T-helper 1 cell (primary cell): Measurements from ENCODE around the gene SUSD2.
"Not testable (repeated sequence)": the region's sequence is repeated elsewhere in the genome, so short reads cannot be mapped to it uniquely, and the experiment has no call there.

Experiments used
- DNase-seq, 5 donors: peaks; one replicate each; pipeline ENCODE4 v3.0.0-alpha.2; 2012 to 2020

SUSD2 gene

DNA sequence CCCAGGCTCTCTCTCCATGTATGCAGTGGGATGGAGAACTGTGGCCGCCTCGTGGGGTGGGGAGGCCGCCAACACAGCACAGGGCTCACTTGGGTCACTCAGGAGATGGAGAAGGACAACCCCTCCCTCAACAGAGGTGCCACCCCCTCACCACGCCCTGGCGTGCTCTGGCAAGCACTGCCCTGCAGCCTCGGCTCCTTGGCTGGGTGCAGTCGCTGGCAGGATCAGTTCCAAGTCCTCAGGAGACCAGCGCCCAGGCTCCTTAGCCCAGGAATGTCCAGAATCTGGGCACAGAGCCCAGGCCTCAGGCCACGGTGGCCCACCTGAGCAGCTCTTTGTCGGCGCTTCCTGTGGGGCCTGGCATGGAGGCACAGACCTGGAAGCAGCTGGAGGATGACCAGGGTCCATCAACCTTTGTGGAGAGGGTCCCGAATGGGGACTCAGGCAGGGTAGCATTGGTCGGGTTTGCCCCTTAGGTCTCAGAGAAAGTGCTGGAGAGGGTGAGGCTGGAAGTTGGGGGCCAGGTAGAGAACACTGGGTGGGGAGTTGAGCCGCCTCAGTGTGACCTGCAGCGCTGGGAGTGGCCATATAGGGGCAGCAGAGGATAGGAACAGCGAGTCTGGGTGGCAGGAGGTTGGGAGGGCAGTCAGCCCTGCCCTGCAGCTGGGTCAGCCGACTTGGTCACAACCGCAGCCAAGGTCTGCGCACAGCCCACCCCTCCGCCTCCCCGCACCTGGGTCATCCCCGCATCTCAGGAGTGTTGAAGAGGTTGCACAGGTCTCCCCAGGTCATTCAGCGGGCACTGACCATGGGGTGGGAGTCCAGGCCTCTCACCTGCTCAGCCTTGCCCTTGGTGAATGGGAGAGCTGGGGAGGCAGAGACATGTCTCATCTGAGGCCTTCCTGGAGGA is 8.2 kb downstream of the SUSD2 start:
- peak in 2 of 5 donors; percentile 15 to 41 for DNase-seq

DNA sequence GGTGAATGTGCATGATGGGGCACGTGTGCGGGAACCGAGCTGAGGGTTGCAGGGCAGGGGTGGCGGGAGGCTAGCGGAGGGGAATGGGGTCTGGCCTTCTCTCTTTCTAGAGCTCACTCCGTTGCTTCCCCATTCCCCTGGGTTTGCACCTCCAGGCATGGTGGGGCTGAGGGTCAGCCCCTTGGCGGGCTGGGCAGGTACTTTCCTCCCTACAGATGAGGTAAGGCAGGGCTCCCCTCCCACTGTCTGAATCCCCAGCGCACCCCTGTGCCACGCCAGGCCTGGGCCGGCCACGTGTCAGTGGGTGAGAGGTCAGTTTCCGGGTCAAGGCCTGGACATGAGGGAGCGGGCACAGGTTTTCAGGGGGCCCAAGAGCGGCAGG is 8.9 kb downstream of the SUSD2 start:
- DNase-seq, result no peak

- no peak for DNase-seq
These were observed 9.4 kb downstream of the SUSD2 start for GRCh38 chr22:24190596-24191208.

DNA sequence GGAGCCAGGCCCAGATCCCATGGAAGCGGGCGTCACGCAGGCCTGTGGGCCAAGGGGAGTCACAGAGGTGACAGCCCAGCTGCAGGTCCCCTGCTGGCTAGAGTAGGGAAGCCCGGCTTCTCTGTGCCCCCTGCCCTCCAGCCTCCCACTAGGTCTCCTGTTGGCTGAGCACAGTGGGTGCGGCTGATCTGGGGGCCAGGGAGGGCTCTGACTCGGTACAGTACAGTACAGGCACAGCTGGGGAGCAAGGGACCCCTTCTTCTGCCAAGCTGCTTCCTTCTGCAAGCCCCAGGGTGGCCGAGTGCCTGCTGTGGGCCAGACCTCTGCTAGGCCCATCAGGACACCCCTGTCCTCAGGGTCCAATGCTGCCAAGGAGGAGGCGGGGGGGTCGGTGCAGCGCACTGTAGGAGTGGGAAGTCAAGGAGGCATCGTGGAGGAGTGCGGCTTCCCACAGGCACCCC is 10.1 kb downstream of the SUSD2 start:
- DNase-seq, result no peak

- DNase-seq, result no peak
These were observed 10.6 kb downstream of the SUSD2 start for GRCh38 chr22:24191893-24192292.

DNA sequence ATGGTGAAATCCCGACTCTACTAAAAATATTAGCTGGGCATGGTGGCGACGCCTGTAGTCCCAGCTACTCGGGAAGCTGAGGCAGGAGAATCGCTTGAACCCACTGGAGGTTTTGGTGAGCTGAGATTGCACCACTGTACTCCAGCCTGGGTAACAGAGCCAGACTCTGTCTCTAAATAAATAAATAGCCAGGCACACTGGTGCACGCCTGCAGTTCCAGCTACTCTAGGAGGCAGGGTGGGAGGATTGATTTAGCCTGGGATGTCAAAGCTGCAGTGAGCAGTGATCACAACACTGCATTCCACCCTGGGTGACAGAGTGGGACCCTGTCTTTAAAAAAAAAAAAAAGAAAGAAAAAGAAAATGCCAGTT is 17.4 kb downstream of the SUSD2 start:
- no peak for DNase-seq

DNA sequence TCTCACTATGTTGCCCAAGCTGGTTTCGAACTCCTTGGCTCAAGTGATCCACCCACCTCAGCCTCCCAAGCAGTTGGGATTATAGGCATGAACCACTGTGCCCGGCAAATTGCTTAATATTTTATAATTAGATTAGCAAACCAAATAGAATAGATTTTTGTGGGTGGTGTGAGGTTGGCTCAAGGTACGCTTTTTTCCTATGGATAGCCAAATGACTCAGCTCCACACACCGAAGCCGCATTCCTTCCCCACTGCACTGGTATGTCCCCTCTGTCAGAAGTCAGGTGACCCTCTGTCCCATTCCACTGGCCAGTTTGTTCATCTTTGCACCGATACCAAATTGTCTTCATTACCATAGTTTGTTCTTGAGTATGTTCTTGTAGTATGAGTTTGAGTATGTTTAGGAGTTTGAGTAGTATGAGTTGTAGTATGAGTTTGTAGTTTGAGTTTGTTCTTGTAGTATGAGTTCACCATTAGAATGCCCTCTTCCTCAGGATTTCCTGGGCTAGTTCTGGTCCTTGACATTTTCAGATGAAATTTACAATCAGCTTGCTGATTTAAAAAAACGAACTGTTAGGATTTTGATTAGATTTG is 19.4 kb downstream of the SUSD2 start:
- no peak for DNase-seq

GRCh38 chr22:24201681-24202614 is 20.7 kb downstream of the SUSD2 start:
- no peak for DNase-seq

- DNase-seq, result not testable (repeated sequence)
These were observed 22.6 kb downstream of the SUSD2 start for GRCh38 chr22:24203856-24204255.

DNA sequence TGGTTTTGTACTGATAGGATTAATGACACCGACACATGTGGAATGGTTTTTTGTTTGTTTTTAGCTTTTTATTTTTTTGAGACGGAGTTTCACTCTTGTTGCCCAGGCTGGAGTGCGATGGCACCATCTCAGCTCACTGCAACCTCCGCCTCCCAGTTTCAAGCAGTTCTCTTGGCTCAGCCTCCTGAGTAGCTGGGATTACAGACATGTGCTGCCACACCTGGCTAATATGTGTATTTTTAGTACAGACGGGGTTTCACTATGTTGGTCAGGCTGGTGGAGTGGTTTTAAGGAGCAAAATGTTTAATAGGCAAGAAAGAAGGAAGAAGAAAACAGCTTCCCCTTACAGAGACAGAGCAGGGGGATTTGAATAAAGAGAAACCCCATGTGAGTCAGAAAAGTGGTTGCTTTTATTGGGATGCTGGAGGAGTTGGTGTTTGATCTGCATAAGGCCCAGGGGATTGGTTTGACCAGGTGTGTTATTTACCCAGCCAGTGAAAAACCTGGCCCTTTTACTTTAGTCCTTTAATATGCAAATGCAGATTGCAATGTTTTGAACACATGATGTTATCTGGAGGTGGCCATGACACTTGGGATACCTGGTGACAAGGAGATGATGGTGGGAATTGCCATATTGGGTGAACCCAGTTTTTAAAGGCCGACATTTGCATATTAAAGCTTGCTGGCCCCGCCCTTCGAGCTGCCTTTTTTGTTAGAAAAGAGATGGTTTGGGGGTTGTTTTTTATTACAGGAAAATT is 24.3 kb downstream of the SUSD2 start:
- DNase-seq, result no peak

DNA sequence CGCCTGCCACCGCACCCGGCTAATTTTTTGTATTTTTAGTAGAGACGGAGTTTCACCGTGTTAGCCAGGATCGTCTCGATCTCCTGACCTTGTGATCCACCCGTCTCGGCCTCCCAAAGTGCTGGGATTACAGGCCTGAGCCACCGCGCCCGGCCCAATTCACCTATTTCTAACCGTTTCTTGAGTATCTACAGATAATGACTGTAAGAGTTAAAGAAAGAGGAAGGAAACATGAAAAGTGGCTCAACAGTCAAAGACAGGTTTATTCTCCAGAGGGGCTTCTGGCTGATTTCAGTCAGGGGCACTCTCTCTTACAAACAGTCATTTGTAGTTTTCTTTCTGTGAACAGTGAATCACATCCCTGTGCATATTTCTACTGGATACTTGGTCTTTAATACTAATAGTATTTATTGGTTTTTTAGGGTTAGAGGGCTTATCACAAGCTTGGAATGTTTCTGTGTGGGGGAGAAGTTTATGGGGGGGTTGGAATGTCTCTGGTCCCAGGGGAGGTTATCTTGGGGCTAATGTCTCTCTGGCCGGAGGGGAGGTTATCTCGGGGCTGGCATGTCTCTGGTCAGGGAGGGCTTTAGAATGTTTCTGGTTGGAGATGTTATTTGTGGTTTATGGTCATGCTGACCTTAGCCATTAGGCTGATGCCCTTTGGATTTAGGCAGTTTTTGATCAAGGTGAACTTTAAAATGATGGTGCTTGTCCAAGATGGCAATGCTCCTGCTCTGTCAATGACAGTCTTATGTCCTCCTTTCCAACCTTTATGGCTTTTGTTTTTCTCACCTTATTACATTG is 25.4 kb downstream of the SUSD2 start:
- DNase-seq, result not testable (repeated sequence)

GRCh38 chr22:24207264-24208011 is 26.2 kb downstream of the SUSD2 start:
- no peak for DNase-seq

- DNase-seq, result no peak
These were observed 26.9 kb downstream of the SUSD2 start for GRCh38 chr22:24208012-24208749.

DNA sequence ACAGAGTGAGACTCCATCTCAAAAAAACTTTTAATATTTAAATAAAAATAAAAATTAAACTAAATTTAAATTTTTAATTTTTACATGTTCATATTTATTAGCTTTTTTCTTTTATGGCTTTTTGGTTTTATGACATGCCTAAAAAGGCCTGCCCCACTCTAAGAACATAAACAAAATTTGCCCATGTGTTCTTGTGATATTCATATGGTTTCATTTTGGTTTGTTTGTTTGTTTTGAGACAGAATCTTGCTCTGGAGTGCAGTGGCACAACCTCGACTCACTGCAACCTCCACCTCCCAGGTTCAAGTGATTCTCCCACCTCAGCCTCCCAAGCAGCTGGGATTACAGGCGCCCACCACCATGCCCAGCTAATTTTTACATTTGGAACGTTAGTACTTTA is 27.7 kb downstream of the SUSD2 start:
- DNase-seq, result no peak

GRCh38 chr22:24209687-24210086 is 28.4 kb downstream of the SUSD2 start:
- DNase-seq, result no peak

DNA sequence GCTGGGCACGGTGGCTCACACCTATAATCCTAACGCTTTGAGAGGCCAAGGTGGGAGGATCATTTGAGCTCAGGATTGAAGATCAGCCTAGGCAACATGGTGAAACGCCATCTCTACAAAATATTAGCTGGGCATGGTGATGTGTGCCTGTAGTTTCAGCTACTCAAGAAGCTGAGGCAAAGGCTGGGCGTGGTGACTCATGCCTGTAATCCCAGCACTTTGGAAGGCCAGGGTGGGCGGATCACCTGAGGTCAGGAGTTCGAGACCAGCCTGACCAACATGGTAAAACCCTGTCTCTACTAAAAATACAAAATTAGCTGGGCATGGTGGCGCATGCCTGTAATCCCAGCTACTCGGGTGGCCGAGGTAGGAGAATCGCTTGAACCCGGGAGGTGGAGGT is 29.1 kb downstream of the SUSD2 start:
- DNase-seq, result not testable (repeated sequence)

DNA sequence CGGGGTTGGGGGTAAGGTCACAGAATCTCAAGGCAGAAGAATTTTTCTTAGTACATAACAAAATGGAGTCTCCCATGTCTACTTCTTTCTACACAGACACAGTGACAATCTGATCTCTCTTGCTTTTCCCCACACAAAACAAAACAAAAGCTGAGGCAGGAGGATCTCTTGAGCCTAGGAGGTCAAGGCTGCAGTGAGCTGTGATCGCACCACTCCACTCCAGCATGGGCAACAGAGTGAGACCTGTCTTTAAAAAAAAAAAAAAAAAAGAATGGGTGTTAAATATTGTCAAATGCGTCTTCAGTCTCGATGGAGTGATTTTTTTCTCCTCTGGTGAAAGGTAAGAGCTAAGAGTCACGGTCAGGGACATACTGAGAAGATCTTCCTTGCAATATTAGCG is 30.4 kb downstream of the SUSD2 start:
- DNase-seq, result not testable (repeated sequence)

DNA sequence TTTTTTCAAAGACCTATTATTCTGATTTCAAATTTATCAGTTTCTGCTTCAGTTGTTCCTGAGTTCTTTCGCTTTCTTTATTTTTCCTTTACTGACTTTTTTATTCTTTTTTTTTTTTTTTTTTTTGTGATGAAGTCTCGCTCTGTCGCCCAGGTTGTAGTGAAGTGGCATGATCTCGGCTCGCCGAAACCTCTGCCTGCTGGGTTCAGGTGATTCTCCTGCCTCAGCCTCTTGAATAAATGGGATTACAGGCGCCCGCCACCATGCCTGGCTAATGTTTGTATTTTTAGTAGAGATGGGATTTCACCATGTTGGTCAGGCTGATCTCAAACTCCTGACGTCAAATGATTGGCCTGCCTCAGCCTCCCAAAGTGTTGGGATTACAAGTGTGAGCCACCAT is 31.8 kb downstream of the SUSD2 start:
- not testable (repeated sequence) for DNase-seq

DNA sequence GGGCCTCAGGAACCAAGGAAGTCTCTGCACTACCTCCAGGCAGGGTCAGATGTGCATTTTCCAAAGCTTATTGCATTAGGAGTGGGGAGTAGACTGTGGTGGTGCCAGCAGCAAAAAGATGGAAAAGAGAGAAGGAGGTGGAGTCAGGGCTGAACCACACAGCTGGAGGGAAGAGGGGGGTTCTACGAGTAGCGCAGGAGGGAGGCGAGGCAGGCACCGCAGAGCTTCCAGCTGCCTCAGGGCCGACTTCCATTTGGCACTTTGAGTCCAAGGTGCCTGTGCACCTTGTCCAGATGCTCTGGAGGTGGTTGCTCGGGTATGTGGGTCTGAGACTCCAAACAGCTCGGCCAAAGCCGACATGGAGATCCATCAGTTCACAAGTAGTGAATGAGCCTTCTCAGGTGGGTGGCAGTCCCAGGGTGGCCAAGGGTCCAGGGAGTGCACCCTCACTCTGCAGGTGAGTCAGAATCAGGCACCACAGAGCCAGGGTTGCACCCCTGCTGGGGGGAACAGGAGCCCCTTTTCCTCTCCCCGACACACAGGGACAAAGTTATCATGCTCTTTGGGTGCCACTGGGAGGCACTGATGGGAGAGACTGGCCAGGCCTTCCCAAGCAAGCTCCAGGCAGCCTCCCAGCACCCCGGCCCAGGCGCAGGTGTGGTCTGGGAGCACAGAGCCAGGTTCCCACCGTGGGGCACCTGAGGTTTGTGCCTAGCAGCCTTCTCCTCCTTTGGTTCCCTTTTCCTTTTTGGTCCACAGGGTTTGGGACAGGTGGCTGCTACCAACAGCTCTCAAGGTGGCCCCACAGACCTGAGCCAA is 33.4 kb downstream of the SUSD2 start:
- no peak for DNase-seq
